K562 (cell line): Measurements from ENCODE around the gene MRPS18B. TPM values are rescaled to one million over a fixed set of nuclear protein-coding genes. Genes with fewer than 3 reads are reported as not detected.
A peak's percentile ranks its signal among the peaks of the same experiment; 100 is the strongest.

Experiments
- CCNT2 ChIP-seq: IDR thresholded peaks from 2 replicates; pipeline ENCODE4 v1.6.1; 2011; ENCODE audit warnings: borderline replicate concordance, low read depth, mild to moderate bottlenecking, moderate library complexity, mixed read lengths, low read length; ENCODE audit not compliant: insufficient read length; ENCODE audit errors: extremely low read depth
- CHD4 ChIP-seq: fragments of 200-600 bp; sonication (generic); IDR thresholded peaks from 3 replicates; pipeline ENCODE4 v1.6.1; 2012; ENCODE audit warnings: low read depth, mild to moderate bottlenecking, mixed read lengths, low read length, inconsistent platforms; ENCODE audit not compliant: insufficient read depth, insufficient replicate concordance, poor library complexity, severe bottlenecking
- DMBX1 ChIP-seq: fragments of 250-450 bp; sonication (Bioruptor Pico); IDR thresholded peaks from 2 replicates; pipeline ENCODE4 v1.8.0; 2022; ENCODE audit warnings: inconsistent platforms, mild to moderate bottlenecking, moderate library complexity, borderline replicate concordance
- ETS2 ChIP-seq: IDR thresholded peaks from 2 replicates; pipeline ENCODE4 v1.6.1; 2016; ENCODE audit warnings: borderline replicate concordance, missing genetic modification characterization, mild to moderate bottlenecking, moderate library complexity, missing compliant biosample characterization; ENCODE audit not compliant: poor library complexity, severe bottlenecking
- EWSR1 ChIP-seq: fragments of 450-650 bp; IDR thresholded peaks from 2 replicates; pipeline ENCODE4 v1.6.1; 2018; ENCODE audit warnings: borderline replicate concordance, mild to moderate bottlenecking, low read depth, moderate library complexity; ENCODE audit not compliant: partially characterized antibody
- NR1H2 ChIP-seq: sonication (generic); formaldehyde crosslinking; IDR thresholded peaks from 2 replicates; pipeline ENCODE4 v1.4.0; 2020; ENCODE audit warnings: mild to moderate bottlenecking, missing genetic modification reagents
- ZFP30 ChIP-seq: fragments of 250-450 bp; sonication (Bioruptor Pico); IDR thresholded peaks from 2 replicates; pipeline ENCODE4 v1.8.0; 2022; ENCODE audit warnings: moderate library complexity, mild to moderate bottlenecking, inconsistent platforms, borderline replicate concordance
- ZNF184 ChIP-seq: sonication (generic); formaldehyde crosslinking; IDR thresholded peaks from 2 replicates; pipeline ENCODE4 v1.5.0; 2020; ENCODE audit warnings: missing genetic modification reagents
- ZNF518B ChIP-seq: fragments of 250-450 bp; sonication (Bioruptor Pico); IDR thresholded peaks from 2 replicates; pipeline ENCODE4 v1.5.0; 2021; ENCODE audit warnings: mild to moderate bottlenecking, moderate library complexity
- polyA plus RNA-seq, 8 experiments: library from polyadenylated mRNA; depleted of rRNA in 4 of 8; stranded (reverse) in 5 of 8; unstranded in 3 of 8; fragments of >200 nt; fragmentation: Nextera tagmentation in 2 of 8; fragmentation: Illumina TruSeq in 1 of 8; extraction: Ambion mirVana in 2 of 8; extraction: Trizol in 1 of 8; gene quantifications; 2 replicates each; pipeline versions ENCODE4 v1.2.1 to v1.2.3, GENCODE V29; 2011 to 2014; ENCODE audit warnings: inconsistent platforms in 1 of 8, missing spikeins in 1 of 8
- total RNA-seq, 7 experiments: library from RNA; depleted of rRNA in 6 of 7; stranded (reverse); fragments of >200 nt in 6 of 7; fragmentation: Illumina TruSeq in 2 of 7; extraction: Trizol in 2 of 7; gene quantifications; 2 replicates each; pipeline versions ENCODE4 v1.2.1 to v1.2.3, GENCODE V29; 2011 to 2021; ENCODE audit warnings: low replicate concordance in 1 of 7
- TF ChIP-seq, protein P1 (sequence below): fragments of 450-650 bp; formaldehyde crosslinking; IDR thresholded peaks from 2 replicates; pipeline ENCODE4 v1.4.0; 2020; ENCODE audit warnings: mild to moderate bottlenecking, moderate library complexity
- TF ChIP-seq, protein P2 (sequence below): sonication (generic); formaldehyde crosslinking; IDR thresholded peaks from 2 replicates; pipeline ENCODE4 v1.8.0; 2022; ENCODE audit warnings: mild to moderate bottlenecking, missing genetic modification reagents
- TF ChIP-seq, protein P3 (sequence below): fragments of 450-650 bp; IDR thresholded peaks from 2 replicates; pipeline ENCODE4 v1.6.1; 2016; ENCODE audit warnings: borderline replicate concordance
- TF ChIP-seq, protein P4 (sequence below): fragments of 200-400 bp; formaldehyde crosslinking; IDR thresholded peaks from 2 replicates; pipeline ENCODE4 v1.6.1; 2017; ENCODE audit warnings: mild to moderate bottlenecking, low read depth, low read length, moderate library complexity

The MRPS18B gene
- total and polyA plus RNA-seq, 9 of the 15 experiments (the other 6 are each of a cell fraction or from before 2014, with no cell fraction given) = 132 to 383 (median 178) TPM

DNA sequence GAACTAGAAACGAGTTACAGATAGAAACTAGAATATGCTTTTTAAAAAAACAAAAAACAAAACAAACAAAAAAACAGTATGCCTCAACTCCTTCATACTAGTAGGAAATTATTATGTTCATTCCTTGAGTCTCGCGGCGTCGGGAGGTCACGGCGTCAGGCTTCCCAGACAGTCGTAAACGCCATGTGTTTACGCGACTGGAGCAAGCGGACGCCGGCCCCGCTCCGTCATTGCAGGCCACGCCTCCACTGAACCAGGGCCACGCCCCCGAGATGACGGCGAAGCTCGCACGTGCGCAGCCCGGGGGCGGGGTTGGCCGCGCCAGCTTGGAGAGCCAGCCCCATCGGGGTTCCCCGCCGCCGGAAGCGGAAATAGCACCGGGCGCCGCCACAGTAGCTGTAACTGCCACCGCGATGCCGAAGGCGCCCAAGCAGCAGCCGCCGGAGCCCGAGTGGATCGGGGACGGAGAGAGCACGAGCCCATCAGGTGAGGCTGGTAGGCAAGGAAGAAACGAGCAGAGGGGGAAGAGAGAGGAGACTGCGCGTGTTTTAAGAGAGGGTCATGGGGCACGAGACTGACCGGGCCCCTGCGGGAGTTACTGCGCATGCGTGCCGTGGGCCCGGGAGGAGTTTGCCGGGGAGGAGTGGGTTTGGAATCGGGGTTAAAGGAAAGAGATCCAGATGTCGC, 46.4 kb upstream of the MRPS18B start, which contains the start of gene ABCF1 (continued):
- no peak for TF ChIP-seq ZFP30 (CRISPR knock-in tag)
- TF ChIP-seq ZNF518B = no peak
- no peak for TF ChIP-seq ZNF184 (CRISPR knock-in tag)
- TF ChIP-seq, protein P1, sequence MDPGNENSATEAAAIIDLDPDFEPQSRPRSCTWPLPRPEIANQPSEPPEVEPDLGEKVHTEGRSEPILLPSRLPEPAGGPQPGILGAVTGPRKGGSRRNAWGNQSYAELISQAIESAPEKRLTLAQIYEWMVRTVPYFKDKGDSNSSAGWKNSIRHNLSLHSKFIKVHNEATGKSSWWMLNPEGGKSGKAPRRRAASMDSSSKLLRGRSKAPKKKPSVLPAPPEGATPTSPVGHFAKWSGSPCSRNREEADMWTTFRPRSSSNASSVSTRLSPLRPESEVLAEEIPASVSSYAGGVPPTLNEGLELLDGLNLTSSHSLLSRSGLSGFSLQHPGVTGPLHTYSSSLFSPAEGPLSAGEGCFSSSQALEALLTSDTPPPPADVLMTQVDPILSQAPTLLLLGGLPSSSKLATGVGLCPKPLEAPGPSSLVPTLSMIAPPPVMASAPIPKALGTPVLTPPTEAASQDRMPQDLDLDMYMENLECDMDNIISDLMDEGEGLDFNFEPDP = 0 out of 2 replicates have a peak, but pooled peaks have one; percentile 73
- TF ChIP-seq CHD4 = no peak
- TF ChIP-seq, protein P2, sequence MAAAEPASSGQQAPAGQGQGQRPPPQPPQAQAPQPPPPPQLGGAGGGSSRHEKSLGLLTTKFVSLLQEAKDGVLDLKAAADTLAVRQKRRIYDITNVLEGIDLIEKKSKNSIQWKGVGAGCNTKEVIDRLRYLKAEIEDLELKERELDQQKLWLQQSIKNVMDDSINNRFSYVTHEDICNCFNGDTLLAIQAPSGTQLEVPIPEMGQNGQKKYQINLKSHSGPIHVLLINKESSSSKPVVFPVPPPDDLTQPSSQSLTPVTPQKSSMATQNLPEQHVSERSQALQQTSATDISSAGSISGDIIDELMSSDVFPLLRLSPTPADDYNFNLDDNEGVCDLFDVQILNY = no peak
- TF ChIP-seq, protein P3, sequence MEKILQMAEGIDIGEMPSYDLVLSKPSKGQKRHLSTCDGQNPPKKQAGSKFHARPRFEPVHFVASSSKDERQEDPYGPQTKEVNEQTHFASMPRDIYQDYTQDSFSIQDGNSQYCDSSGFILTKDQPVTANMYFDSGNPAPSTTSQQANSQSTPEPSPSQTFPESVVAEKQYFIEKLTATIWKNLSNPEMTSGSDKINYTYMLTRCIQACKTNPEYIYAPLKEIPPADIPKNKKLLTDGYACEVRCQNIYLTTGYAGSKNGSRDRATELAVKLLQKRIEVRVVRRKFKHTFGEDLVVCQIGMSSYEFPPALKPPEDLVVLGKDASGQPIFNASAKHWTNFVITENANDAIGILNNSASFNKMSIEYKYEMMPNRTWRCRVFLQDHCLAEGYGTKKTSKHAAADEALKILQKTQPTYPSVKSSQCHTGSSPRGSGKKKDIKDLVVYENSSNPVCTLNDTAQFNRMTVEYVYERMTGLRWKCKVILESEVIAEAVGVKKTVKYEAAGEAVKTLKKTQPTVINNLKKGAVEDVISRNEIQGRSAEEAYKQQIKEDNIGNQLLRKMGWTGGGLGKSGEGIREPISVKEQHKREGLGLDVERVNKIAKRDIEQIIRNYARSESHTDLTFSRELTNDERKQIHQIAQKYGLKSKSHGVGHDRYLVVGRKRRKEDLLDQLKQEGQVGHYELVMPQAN = peak; percentile 99
- TF ChIP-seq NR1H2 = no peak
- no peak for TF ChIP-seq EWSR1
- no peak for TF ChIP-seq ETS2 (tag)
- TF ChIP-seq DMBX1 (CRISPR knock-in tag) = no peak; the same call in 1 of the 2 replicates
- TF ChIP-seq CCNT2 = peak; percentile 96
- TF ChIP-seq, protein P4, sequence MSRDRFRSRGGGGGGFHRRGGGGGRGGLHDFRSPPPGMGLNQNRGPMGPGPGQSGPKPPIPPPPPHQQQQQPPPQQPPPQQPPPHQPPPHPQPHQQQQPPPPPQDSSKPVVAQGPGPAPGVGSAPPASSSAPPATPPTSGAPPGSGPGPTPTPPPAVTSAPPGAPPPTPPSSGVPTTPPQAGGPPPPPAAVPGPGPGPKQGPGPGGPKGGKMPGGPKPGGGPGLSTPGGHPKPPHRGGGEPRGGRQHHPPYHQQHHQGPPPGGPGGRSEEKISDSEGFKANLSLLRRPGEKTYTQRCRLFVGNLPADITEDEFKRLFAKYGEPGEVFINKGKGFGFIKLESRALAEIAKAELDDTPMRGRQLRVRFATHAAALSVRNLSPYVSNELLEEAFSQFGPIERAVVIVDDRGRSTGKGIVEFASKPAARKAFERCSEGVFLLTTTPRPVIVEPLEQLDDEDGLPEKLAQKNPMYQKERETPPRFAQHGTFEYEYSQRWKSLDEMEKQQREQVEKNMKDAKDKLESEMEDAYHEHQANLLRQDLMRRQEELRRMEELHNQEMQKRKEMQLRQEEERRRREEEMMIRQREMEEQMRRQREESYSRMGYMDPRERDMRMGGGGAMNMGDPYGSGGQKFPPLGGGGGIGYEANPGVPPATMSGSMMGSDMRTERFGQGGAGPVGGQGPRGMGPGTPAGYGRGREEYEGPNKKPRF = no peak
